Activated T-helper 9 cell treated with anti-CD3 and anti-CD28 coated beads, Interleukin-2, amount 50 U/mL, for 16 hours (primary cell): ENCODE measurements around the gene NMRK1.

ENCODE experiments used
- DNase-seq: peaks from one replicate; pipeline ENCODE4 v3.0.0-alpha.2; 2020; ENCODE audit warnings: low read depth

NMRK1 gene

DNA sequence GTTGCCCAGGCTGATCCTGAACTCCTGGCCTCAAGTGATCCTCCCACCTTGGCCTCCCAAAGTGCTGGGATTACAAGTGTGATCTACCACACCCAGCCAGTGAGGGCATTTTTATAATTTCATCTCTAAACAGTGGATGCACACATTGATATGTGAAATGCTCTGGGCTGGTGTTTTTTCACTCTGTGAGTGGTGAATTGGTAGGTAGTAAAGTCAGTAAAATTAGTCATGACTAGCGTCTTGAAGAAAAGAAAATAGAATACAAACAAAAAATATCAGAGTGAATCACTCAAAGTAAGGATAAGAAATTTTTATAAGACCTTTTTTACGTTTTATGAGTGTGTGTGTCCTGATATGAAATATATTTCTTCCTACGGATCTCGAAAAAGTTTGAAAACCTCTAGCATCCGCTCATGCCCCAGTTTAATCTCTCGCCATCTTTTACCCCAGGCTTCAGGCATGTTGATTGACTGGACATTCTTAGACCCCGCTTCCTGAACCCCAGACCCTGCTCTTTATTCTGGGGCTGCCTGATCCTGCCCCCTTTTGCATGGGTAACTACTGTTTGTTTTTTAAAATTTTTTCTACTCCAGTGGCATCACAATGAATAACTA is 14.3 kb upstream of the NMRK1 start:
- DNase-seq: no peak

DNA sequence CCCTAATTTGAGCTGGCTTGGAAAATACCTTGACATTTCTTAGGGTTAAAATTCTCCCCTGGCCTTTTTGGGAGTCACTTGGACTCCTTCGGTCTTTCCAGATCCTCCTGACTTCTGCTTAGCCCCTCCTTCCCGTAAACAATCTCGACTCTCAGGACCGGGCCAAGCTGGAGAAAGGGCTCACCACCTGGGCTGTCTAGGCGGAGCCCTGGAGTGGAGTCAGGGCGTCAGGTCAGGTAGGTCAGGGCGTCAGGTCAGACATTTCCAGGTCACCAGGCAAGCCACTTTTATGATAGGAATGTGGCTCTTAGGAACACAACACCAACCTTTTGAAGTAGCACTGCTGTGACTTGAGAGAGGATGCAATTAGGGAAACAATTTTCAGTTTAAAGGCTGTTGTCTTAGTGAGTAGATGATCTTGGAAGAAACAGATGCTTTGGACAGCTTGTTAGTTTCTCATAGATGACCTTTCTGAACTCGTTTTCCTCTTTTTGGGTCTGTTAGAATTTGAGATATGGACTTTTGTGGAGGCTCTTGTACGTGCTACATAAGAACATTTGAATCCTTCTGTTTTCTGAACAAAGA is 13.1 kb upstream of the NMRK1 start:
- no peak for DNase-seq

DNA sequence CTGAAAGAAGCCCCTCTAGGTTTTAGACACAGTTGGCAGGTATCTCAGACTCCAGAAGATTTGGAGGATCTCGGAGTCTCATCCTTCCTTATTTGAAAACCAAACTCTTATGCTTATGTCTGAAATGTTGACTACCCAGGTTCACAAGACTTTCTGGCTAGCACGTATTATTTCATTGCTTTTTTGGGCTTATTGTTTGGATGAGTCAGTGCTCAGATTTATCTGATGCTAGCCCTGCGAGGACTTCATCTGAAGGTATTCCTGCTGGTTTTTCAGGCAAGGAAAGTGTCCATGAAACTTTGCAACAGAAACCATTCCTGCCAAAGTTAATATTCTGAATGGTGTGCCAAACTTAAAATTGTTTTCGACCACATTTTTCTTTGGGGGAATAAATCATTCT is 8.8 kb upstream of the NMRK1 start:
- DNase-seq: no peak

DNA sequence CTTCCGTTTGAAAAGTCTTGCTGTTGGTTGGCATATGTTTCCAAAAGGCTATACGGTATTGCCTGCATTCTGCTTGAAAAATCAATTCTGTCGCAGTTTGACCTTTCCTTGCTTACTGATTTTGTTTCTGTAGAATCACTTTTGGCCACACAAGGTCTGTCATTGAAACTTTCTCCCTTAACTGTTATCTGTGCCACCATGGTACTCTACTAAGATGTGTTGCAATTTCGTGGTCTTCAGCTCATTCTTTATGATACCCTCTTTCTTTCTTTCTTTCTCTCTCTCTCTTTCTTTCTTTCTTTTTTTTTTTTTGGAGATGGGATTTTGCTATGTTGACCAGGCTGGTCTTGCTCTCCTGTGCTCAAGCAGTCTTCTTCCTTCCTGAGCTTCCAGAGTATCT is 4.8 kb upstream of the NMRK1 start:
- DNase-seq: no peak

DNA sequence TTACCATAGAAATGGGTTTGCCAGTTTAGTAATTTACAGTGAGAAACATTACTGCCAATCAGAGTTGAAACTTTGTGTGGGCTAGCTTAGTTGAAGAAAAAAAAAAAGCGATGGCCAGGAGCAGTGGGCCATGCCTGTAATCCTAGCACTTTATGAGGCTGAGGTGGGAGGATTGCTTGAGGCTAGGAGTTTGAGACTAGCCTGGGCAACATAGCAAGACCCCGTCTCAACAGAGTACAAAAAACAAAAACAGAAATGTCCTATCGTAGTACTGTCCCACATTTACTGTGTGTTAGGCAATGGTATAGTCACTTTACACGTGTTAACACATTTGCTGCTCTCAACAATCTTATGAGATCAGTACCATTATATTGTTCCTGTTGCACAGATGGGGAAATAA is 2.6 kb upstream of the NMRK1 start:
- DNase-seq: no peak

DNA sequence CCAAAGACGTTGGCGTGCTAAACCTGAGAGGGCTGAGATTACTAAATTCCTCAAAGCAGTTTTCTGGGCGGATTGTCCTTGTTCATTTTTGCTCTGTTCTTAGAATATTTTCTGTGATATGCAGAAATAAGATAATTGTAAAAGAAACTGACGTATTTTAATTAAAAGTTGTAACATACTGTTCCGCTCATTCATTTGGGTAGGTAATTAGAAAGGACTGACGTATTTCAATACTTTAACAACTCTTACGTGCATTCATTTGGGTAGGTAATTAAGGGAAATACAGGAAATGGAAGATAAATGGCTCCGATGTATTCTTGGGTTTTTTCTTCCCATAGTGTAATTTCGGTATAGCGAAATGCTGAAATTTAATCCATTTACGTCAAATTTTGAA is 1.4 kb upstream of the NMRK1 start:
- no peak for DNase-seq

DNA sequence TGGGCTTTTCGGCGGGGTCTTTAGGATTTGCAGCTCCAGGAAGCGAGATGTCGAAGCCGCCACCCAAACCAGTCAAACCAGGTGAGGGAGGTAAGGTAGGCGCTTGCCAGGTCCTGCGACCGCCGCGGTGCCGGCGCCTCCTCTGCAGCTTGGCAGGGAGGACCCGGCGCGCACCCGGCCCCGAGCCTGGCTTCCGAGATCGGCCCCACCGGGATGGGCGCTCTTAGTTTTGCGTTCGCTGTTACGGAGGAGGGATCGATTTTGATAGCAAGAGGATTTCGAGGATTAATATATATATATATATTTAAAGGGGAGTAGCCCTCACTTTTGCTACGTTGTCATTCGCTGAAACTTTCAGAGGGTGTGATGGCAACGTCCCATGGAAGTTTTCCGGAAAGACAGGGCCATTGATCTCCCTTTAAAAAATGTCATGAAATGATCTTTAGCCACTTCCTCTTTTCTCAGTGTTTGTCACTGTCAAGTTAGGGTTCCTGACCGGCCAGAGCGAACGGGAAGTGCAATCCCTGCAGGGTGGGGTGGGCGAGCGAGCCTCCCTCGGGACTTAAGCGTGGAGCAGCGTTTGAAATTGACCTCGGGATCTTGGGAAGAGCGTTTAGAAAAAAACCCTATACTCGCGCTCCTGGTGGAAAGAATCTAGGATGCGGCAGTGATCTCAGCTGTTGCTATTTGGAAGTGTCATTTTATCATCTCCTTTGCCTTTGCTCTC is 854 bp upstream of the NMRK1 start:
- DNase-seq: no peak

DNA sequence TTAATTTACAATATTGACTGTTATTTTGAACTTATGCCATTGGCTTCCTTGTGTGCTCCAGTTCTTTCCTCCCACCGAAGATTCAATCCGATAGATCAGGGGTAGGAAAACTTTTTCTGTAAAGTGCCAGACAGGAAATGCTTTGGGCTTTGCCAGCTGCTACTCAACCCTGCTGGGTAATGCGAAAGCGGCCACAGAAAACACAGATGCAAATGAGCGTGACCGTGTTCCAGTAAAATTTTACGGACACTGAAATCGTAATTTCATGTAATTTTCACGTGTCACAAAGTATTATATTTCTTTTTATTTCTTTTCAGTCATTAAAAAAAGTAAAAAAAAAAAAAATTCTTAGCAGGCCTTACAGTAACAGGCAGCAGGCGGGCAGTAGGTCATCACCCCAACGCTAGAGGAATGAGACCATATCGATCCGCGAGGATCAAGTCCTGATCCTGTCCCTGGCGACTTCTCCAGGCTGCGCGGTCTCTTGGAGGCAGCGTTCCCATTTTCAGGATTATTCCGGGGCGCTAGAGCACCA is 599 bp downstream of the NMRK1 start:
- DNase-seq: peak; percentile 33

DNA sequence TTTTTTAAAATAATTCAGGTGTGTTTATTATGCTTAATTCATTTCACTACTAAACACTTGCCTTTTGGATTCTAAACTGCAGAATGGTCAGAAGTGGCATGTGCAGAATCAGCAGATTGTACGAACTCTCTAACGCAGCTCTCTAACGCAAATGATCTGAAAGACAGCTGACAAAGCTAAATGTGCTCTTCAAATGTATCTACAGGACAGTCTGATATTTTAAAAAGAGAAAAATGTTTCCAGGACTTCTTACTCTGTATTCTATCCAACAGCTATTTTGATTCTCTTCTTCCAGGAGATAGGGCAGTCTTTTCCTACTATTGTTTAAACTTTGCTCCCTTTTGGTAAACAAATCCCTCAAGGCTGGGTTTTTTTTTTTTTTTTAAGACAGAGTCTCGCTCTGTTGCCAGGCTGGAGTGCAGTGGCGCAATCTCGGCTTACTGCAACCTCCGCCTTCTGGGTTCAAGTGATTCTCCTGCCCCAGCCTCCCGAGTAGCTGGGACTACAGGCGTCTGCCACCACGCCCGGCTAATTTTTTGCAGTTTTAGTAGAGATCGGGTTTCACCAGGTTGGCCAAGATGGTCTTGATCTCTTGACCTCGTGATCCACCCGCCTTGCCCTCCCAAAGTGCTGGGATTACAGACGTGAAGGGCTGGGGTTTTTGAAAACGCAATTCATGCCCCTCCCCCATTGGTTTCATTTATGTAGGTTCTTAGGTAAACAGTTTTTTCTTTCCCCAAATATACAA is 1.2 kb downstream of the NMRK1 start:
- DNase-seq: no peak

DNA sequence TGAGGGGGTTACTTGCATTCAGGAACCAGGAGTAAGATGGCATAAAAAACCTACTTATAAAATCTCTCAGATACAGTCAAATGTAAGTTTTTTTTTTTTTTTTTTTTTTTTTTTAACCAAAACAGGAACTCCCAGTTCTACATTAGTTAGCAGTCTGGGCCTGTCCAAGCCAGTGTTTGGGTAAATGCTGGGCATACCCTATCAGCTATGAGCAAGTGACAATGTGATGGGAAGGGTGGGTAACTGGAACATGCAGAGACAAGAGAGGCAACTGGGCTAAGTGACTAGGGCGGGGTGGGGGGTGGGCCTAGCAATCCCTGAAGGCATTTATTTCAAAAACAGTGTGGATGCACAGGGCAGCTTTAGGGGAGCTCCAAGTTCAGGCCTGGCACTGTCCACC is 2.3 kb downstream of the NMRK1 start:
- no peak for DNase-seq

DNA sequence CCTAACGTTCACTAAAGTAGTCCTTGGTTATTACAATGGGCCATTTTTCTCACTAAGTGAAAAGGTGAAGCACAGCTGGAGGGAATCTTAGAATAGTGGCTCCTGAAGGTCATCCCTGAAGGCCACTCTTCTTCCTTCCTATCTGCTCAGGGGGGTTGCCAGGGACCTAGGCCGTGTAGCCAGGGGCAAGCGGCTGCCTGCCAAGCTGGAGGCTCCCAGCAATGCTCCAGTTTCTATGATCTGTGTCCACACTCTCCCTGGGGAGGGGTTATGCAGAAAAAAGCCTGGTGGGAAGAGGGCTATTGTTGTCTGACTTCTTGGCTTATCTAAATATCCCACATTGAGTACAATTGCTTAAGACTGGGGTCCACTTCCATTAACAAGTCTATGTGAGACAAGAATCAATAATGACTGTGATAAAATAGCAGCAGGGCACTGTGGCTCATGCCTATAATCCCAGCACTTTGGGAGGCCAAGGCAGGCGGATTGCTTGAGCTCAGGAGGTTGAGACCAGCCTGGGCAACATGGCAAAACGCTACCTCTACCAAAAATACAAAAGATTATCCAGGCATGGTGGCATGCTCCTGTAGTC is 3.8 kb downstream of the NMRK1 start:
- DNase-seq: no peak

DNA sequence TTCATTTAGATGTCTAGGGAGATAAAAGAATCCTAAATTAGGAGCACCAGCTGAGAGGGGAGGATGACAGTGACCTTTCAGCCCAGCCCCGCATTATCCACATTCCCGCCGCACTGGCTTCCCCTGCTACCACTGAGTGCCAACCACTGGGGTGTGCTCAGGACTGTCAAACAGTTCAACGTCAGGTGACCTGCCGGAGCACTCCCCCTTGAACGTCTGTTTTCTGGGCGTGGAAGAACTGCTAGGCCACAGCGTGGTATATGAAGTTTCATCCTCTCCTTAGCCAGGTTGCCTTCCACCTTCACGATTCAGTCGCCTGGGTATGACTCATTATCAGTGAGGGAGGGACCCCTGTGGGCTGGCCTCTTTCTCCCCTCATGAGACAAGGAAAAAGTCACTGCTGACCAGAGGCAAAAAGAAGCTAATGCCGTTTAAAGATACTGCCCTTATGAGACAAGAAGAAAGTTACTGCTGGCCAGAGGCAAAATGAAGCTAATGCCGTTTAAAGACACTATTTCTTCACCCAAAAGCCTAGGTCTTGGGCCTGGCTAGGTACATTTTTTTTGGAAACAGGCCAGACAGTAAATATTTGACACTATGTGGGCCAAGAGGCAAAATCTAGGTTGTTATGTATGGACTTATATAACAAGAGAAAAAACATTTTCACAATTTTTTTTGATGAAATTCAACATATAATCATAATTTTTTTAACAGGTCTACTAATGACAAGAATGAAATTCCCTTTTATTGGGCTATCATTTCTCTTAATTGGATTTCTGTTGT is 4.6 kb downstream of the NMRK1 start:
- peak; percentile 18 for DNase-seq

DNA sequence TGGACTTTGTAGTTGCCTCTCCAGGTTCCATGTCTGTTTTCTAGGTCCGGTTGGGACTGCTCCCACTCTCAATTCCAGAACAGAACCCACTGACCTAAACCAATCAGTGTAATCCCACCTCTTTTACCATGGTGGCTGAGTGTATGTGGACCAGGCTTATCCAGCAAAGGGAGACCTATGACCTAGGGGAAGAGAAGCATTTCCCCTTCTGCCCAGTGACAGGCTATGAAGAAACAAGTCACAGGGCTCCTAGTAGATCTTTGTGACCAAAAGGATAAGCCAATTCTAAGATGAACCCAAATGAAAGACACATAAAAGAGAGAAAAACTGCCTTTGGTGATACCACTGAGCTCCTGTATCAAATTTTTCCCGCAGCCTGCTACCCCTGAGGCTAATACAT is 6.3 kb downstream of the NMRK1 start:
- DNase-seq: no peak

DNA sequence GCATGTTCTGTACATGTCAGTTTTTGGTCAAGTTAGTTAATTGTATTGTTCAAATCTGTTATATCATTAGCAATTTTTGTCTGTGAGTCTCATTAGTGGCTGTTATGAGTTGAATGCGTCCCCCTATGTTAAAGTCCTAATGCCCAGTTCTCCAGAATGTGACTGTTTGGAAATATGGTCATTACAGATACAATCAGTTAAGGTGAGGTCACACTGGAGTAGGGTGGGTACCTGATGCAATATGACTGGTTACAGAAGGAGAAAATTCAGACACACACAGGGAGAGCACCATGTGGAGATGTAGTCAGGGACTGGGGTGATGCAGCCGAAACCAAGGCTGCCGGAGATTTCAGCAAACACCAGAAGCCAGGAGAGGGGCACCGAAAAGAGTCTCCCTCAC is 15.1 kb downstream of the NMRK1 start:
- DNase-seq: no peak

DNA sequence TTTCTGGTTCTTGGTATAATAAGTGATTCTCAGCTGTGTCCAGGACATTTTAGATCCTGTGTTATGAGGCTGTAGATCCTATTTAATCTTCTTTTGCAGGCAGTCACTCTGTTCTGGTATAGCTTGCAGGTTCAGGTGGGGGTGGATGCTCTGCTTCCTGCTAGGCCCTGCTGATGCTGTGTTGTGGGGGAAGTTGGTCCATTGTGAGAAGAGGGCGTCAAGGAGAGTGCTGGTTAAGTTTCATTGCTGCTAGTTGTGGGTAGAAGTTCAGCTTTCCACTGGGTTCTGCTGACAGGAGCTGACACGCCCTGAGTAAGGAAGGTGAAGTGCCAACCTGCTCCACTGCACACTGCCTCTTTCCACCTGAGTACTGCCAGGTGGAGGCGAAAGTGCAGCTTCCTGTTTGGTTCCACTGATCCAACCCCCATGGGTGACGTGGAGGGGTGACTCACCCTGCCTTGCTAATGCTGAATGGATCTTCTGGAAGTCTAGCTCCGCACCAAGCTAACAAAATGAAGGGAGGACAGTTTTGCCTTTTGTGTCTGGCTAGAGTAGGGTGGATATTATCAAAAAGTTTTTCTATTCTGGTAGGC is 16.3 kb downstream of the NMRK1 start:
- peak; percentile 44 for DNase-seq

DNA sequence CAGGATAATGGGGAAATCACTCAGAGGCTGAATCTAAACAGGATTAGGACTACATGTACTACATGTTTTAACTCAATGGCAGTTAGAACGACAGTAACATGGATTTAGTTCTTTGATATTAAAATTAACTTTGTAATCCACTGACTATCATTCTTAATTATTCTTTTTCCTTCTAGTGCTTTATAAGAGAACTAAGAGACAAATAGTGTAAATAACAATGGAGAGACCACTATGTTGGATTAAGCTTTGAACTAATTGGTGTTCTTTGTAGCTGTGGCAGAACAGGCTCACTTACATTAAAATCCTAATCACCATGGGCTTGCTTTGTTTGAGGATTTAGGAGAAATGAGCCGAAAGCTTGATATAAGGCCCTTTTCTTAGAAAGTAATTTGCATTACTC is 18.8 kb downstream of the NMRK1 start:
- DNase-seq: no peak

DNA sequence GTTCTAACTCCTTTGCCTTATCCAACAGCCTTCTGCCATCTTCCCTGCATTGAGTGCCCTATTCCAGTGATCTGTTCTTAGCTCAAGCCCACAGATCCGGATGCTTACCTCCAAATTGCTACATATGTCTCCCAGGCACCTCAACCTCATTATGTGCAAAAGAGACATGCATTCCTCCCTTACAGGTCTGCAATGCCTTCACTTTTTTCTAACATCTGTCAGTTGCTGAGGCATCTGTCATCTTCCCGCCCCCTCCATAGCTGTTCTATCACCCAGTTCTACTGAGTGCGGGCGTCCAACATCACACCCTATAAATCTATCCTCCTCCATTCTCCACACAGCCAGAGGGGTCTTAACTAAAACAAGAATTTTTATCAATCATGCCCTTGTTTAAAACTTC is 20.1 kb downstream of the NMRK1 start:
- no peak for DNase-seq

DNA sequence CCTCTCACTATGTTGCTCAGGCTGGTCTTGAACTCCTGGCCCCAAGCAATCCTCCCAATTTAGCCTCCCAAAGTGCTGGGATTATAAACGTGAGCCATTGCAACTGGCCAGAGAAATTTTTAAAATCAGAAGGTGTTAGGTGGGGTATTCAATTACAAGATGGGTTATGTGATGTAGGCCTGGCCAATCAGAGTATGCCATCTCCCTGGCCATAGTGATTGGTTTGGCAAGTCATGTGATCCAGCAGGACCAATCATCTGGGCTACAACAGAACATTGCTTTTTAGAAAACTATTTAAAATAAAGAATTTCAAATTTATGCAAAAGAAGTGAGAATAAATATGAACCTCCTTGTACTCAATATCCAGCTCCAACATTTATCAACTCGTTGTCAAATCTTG is 22.4 kb downstream of the NMRK1 start:
- no peak for DNase-seq

DNA sequence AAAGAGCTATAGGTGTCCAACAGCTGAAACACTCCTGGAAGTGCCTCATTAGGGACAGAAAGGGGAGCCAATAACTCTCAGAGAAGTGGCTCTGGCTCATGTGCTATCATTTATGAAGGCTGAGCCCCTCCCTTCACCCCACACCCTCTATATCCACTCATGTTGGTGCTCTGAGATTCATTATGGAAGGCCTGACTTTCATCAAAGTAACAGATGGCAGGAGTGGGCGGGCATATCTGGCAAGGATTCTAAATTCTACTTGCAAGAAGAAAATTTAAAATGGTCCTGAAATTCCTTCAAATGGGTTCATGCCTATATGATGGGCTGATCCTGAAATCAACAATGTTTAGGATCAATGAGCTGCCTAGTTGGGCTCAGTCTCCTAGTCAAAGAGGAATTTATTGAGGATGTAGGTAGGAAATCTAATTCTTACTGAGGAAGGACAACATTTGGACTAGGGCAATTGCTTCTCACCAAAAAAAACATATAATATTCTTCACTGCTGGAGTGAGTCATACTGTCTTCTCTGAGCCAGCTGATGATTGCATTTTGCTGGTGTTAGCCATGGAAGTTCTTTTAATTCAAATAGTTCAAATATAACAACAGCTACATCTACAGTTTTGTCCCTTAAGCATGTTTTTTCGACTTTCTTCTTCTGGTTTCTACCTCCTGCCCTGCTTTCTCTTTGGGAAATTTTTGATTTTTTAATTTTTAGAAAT is 23.5 kb downstream of the NMRK1 start:
- no peak for DNase-seq

DNA sequence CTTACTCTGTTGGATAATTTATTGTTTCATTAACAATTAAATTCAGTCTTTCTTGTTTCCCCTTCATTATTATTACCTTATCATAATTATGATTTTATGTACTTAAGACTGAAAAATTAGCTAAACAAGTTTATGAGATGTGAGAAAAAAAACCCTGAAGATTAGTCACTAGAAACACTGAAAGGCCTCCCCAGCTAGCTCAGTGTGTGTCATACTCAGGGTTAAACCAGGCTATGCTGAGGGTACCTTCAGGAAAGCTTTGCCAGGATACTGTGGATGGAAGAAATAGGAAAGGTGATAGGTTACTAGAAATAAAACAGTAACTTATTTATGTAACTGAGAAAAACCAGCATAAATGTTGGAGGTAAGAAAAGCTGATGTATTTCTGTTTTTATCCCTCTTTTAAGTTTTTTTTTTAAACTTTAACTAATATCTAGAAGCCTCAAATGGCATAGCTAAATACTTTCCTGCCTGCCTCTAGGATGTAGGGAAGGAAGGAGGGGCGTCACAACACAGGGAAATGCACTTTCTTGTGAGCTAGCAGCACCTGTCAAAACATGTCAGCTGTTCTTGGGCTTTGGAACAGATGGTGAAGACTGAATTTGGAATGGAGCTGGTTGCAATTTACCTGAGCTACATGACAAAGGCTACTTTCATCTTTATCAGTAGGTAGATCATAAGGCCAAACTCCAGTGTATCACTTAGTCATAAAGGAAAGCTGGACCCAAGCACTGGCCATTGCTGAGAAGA is 24.2 kb downstream of the NMRK1 start:
- DNase-seq: no peak
